ENCODE measurements around the gene AP3D1.

AP3D1 gene

GRCh38 chr19:2190848-2191455, 39.6 kb upstream of the AP3D1 start:
- DNase-seq (ENCODE audit: low spot score) = no peak
- no peak for TF ChIP-seq CTCF (IDR thresholded peaks at IDR 0.05; ENCODE audit: borderline replicate concordance, control extremely low read depth, extremely low read depth, insufficient read depth, missing control alignments)
- in situ Hi-C loops (cut with MboI; ENCODE audit: low sequenced_read_pairs, unreplicated experiment) = no loop called here

- in situ Hi-C loops (cut with MboI; ENCODE audit: low sequenced_read_pairs, unreplicated experiment) = no loop called here
- TF ChIP-seq CTCF (IDR thresholded peaks at IDR 0.05; ENCODE audit: borderline replicate concordance, control extremely low read depth, extremely low read depth, insufficient read depth, missing control alignments) = no peak
- DNase-seq (ENCODE audit: low spot score) = no peak
Observed at GRCh38 chr19:2189880-2190279, 38.5 kb upstream of the AP3D1 start.

- no peak for DNase-seq (ENCODE audit: low spot score)
- in situ Hi-C loops (cut with MboI; ENCODE audit: low sequenced_read_pairs, unreplicated experiment) = no loop called here
- TF ChIP-seq CTCF (IDR thresholded peaks at IDR 0.05; ENCODE audit: borderline replicate concordance, control extremely low read depth, extremely low read depth, insufficient read depth, missing control alignments) = no peak
Observed at GRCh38 chr19:2188708-2189385, 37.5 kb upstream of the AP3D1 start.

GRCh38 chr19:2187159-2187558, 35.8 kb upstream of the AP3D1 start:
- no peak for TF ChIP-seq CTCF (IDR thresholded peaks at IDR 0.05; ENCODE audit: borderline replicate concordance, control extremely low read depth, extremely low read depth, insufficient read depth, missing control alignments)
- DNase-seq (ENCODE audit: low spot score) = no peak
- in situ Hi-C loops (cut with MboI; ENCODE audit: low sequenced_read_pairs, unreplicated experiment) = no loop called here

- in situ Hi-C loops (cut with MboI; ENCODE audit: low sequenced_read_pairs, unreplicated experiment) = no loop called here
- DNase-seq (ENCODE audit: low spot score) = no peak
- no peak for TF ChIP-seq CTCF (IDR thresholded peaks at IDR 0.05; ENCODE audit: borderline replicate concordance, control extremely low read depth, extremely low read depth, insufficient read depth, missing control alignments)
Observed at GRCh38 chr19:2186071-2186846, 34.9 kb upstream of the AP3D1 start.

- in situ Hi-C loops (cut with MboI; ENCODE audit: low sequenced_read_pairs, unreplicated experiment) = no loop called here
- no peak for TF ChIP-seq CTCF (IDR thresholded peaks at IDR 0.05; ENCODE audit: borderline replicate concordance, control extremely low read depth, extremely low read depth, insufficient read depth, missing control alignments)
- DNase-seq (ENCODE audit: low spot score) = no peak
Observed at GRCh38 chr19:2185734-2186070, 34.3 kb upstream of the AP3D1 start.

All from GM13976 (cell line).